ENCODE results near the gene CLDN16. TPM values are rescaled to one million over a fixed set of nuclear protein-coding genes. Genes with fewer than 3 reads are reported as not detected.

Gene CLDN16
- total RNA-seq, 3 donors from 2014 or later = not detected

DNA sequence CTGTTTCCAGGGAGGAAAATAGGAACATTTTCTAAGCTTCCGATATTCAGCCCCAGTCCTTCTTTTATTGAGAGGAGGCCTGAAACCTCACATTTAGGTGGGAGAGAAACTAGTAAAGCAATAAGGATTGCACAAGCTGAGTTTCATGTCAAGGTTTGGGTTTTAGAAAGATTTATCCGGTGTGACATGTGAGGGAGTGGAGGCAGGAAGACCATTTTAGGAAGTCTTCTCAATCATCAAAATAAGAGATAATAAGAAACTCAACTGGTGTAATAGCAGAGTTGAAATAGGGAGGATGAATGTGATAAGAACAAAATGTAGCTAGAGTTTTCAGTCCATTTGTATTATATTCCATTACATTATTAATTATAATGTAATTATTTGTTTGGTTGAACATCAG lies 27.7 kb upstream of the CLDN16 start:
- Histone ChIP-seq H3K9me3 (no peaks in the 10 kb centered on the region), H3K4me3 (no peak overlapping the region), H3K4me1 (ENCODE audit: low read depth) (no peaks in the 10 kb centered on the region), H3K36me3 (ENCODE audit: low read depth) (no peaks in the 10 kb centered on the region)
- ATAC-seq = no peak
- TF ChIP-seq, protein P1, sequence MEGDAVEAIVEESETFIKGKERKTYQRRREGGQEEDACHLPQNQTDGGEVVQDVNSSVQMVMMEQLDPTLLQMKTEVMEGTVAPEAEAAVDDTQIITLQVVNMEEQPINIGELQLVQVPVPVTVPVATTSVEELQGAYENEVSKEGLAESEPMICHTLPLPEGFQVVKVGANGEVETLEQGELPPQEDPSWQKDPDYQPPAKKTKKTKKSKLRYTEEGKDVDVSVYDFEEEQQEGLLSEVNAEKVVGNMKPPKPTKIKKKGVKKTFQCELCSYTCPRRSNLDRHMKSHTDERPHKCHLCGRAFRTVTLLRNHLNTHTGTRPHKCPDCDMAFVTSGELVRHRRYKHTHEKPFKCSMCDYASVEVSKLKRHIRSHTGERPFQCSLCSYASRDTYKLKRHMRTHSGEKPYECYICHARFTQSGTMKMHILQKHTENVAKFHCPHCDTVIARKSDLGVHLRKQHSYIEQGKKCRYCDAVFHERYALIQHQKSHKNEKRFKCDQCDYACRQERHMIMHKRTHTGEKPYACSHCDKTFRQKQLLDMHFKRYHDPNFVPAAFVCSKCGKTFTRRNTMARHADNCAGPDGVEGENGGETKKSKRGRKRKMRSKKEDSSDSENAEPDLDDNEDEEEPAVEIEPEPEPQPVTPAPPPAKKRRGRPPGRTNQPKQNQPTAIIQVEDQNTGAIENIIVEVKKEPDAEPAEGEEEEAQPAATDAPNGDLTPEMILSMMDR (IDR thresholded peaks at IDR 0.05) = no peak
- no peak for DNase-seq
- intact Hi-C loops (cut with DNase I, micrococcal nuclease) = no loop called here

DNA sequence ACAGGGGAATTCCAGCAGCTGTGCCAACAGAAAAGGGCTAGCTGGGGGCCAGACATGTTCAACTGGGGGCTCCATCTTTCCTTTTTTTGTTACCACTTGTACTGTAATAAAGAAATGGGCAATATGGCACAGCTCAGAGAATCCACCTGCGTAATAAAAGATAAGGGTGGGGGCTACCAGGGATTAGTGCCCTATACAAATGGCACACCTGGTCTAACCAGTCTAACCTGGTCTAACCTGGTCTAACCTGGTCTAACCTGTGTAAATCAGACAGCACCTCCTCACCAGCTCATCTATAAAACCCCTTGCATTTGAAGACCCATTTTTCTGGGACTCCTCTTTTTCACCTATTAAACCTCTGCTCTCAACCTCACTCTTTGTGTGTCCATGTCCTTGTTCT lies 26.2 kb upstream of the CLDN16 start:
- Histone ChIP-seq H3K9me3 (no peaks in the 10 kb centered on the region), H3K4me1 (ENCODE audit: low read depth) (no peaks in the 10 kb centered on the region), H3K36me3 (ENCODE audit: low read depth) (no peaks in the 10 kb centered on the region), H3K4me3 (no peak overlapping the region)
- ATAC-seq (peak; percentile 78), DNase-seq (no peak)
- intact Hi-C loops (cut with DNase I, micrococcal nuclease) = no loop called here
- TF ChIP-seq, protein P1 (IDR thresholded peaks at IDR 0.05) = no peak

DNA sequence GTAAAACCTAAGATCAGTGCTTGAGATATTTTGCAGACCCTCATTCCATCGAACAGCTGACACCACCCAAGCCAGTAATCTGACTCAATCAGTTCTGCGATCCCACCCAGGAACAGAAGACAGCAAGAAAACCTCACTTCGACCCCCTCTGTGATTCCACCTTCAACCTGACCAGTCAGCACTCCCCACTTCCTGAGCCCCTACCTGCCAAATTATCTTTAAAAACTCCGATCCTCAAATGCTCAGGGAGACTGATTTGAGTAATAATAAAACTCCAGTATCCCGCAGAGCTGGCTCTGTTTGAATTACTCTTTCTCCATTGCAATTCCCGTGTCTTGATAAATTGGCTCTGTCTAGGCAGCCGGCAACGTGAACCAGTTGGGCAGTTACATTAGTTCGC lies 25.7 kb upstream of the CLDN16 start:
- TF ChIP-seq, protein P1 (IDR thresholded peaks at IDR 0.05) = no peak
- intact Hi-C loops (cut with DNase I, micrococcal nuclease) = no loop called here
- ATAC-seq = no peak
- no peak overlapping the region for H3K4me3 ChIP-seq
- H3K36me3 ChIP-seq (ENCODE audit: low read depth) = no peaks in the 10 kb centered on the region
- DNase-seq = no peak
- no peaks in the 10 kb centered on the region for H3K9me3 ChIP-seq
- no peaks in the 10 kb centered on the region for H3K4me1 ChIP-seq (ENCODE audit: low read depth)

DNA sequence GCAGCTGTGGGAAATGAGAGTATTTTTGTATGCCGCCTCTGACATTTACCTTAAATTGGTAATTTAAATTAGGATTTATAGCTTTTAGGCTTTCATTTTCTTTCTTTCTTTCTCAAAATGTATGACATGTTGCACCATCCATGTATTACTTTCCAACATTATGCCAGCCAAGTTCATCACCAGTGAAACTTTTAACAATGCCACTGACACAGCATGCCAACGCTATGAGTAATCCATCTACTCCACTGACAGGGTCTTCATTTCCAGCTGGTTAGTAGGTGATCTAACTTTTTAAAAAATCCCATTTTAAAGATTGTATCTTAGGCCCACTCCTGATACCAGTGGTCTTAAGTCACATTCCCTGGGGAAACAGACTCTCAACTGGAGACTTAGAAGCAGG lies 21.8 kb upstream of the CLDN16 start:
- ATAC-seq = no peak
- H3K4me3 ChIP-seq = no peak overlapping the region
- no peaks in the 10 kb centered on the region for H3K4me1 ChIP-seq (ENCODE audit: low read depth)
- DNase-seq = no peak
- TF ChIP-seq, protein P1 (IDR thresholded peaks at IDR 0.05) = no peak
- H3K36me3 ChIP-seq (ENCODE audit: low read depth) = no peaks in the 10 kb centered on the region
- intact Hi-C loops (cut with DNase I, micrococcal nuclease) = no loop called here
- no peaks in the 10 kb centered on the region for H3K9me3 ChIP-seq

DNA sequence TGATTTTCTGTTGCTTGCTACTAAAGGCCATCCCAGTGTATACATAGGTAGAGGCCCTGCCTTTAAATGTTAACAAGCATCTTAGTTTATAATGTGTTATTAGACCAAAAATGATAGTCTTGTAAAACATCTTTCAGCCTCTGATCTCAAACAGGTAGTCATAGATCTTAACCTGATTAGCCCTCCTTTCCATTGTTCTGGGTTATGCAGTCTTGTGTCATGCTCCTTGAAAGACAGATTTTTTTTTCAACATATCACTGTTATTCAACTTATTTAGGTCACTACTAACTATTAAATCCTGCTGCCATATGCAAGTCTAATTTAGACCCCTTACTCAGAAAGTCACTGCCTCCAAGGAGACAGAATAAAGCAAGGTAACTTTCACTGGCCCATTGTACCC lies 19.1 kb upstream of the CLDN16 start:
- Histone ChIP-seq H3K9me3 (no peaks in the 10 kb centered on the region), H3K4me3 (no peak overlapping the region), H3K4me1 (ENCODE audit: low read depth) (no peaks in the 10 kb centered on the region), H3K36me3 (ENCODE audit: low read depth) (no peaks in the 10 kb centered on the region)
- TF ChIP-seq, protein P1 (IDR thresholded peaks at IDR 0.05) = no peak
- no peak for ATAC-seq
- intact Hi-C loops (cut with DNase I, micrococcal nuclease) = no loop called here
- no peak for DNase-seq

DNA sequence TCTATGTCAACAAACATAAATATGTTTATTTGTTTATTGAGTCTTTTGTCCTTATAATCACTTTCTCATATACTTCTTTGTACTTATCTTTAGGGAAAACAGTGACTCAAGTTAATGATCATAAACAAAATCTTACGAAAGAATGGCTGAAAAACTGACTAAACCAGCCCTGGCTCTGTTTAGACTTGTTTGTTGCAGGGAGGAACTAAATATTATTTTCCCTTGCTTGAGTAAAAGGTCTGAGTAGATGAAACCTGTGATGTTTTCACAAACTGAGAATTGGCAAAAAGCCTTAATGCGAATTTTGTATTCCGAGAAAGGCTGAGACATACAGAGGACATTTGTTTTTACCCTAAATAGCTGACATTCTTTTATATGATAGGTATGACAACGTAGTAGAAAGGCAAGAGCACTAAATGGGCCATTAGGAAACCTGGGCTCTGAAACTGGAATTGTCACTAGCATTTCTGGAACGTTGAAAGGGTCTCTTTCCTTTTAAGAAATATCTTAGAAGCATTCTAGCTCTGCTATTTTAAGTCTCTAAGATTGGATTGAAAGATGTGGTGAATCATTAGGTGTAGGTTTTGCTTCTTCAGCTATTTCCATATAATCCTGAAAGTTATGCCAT lies 18.2 kb upstream of the CLDN16 start:
- no peak for ATAC-seq
- Histone ChIP-seq H3K36me3 (ENCODE audit: low read depth) (no peaks in the 10 kb centered on the region), H3K4me3 (no peak overlapping the region), H3K4me1 (ENCODE audit: low read depth) (no peaks in the 10 kb centered on the region), H3K9me3 (no peaks in the 10 kb centered on the region)
- intact Hi-C loops (cut with DNase I, micrococcal nuclease) = no loop called here
- DNase-seq = no peak
- TF ChIP-seq, protein P1 (IDR thresholded peaks at IDR 0.05) = no peak
